ENCODE measurements around the gene UPF2. TPM values are rescaled to one million over a fixed set of nuclear protein-coding genes. Genes with fewer than 3 reads are reported as not detected.
A peak's percentile ranks its signal among the peaks of the same experiment; 100 is the strongest.

Gene UPF2
- total RNA-seq, 6 donors from 2014 or later: 16.0 to 44.0 (median 17.3) TPM

GRCh38 chr10:12042409-12042796, 206 bp downstream of the UPF2 start:
- H3K27ac ChIP-seq: peak overlapping the region; percentile 93 to 100 (median 96)
- H3K9me3 ChIP-seq: no peaks in the 10 kb centered on the region
- H3K4me1 ChIP-seq: peaks cover 8 to 23% (median 13%) of the 10 kb centered on the region in 4 donors
- ATAC-seq (ENCODE audit: low FRiP score in 2 of 2): peak; percentile 23 to 60
- DNase-seq: peak in 1 of 2 donors; percentile 90
- 0% methylated on average over 6 to 15 of the region's 31 CpGs for WGBS, 2 donors
- no peaks in the 10 kb centered on the region for H3K36me3 ChIP-seq
- H3K4me3 ChIP-seq: peak overlapping the region; percentile 84 to 100 (median 98)
- TF ChIP-seq POLR2A (IDR thresholded peaks at IDR 0.05) (peak in 3 of 4 donors; percentile 6 to 67 (median 41)), EP300 (IDR thresholded peaks at IDR 0.05) (no peak)
- H3K27me3 ChIP-seq: no peaks in the 10 kb centered on the region

- no peak for TF ChIP-seq CTCF (IDR thresholded peaks at IDR 0.05)
- TF ChIP-seq POLR2AphosphoS5 (IDR thresholded peaks at IDR 0.05): no peak
- TF ChIP-seq EP300 (IDR thresholded peaks at IDR 0.05): no peak
- TF ChIP-seq POLR2A (IDR thresholded peaks at IDR 0.05): no peak
- Histone ChIP-seq H3K27me3 (no peaks in the 10 kb centered on the region), H3K9me3 (no peaks in the 10 kb centered on the region), H3K4me1 (peaks cover 8 to 23% (median 13%) of the 10 kb centered on the region in 4 donors), H3K27ac (peak overlapping the region; percentile 93 to 100 (median 96)), H3K36me3 (no peaks in the 10 kb centered on the region), H3K4me3 (peak overlapping the region; percentile 84 to 100 (median 98))
- 1% methylated on average over 26 of the region's 26 CpGs for WGBS, 2 donors
- ATAC-seq (ENCODE audit: low FRiP score in 2 of 2) (no peak), DNase-seq (peak in 1 of 2 donors; percentile 35)
Observed at GRCh38 chr10:12041766-12042408, 722 bp downstream of the UPF2 start.

GRCh38 chr10:12036073-12036655, 6.4 kb downstream of the UPF2 start:
- no peak overlapping the region for H3K27ac ChIP-seq
- no peak overlapping the region for H3K4me3 ChIP-seq
- peaks cover 0 to 39% (median 13%) of the 10 kb centered on the region in 4 donors for H3K36me3 ChIP-seq
- 76 to 88% methylated on average over 3 of the region's 3 CpGs for WGBS, 2 donors
- DNase-seq: no peak
- H3K9me3 ChIP-seq: no peaks in the 10 kb centered on the region
- TF ChIP-seq POLR2A (IDR thresholded peaks at IDR 0.05): no peak
- TF ChIP-seq POLR2AphosphoS5 (IDR thresholded peaks at IDR 0.05): no peak
- TF ChIP-seq CTCF (IDR thresholded peaks at IDR 0.05): no peak
- TF ChIP-seq EP300 (IDR thresholded peaks at IDR 0.05): no peak
- no peaks in the 10 kb centered on the region for H3K27me3 ChIP-seq
- ATAC-seq (ENCODE audit: low FRiP score in 2 of 2): no peak
- H3K4me1 ChIP-seq: peaks cover under 1 to 18% (median 6%) of the 10 kb centered on the region in 4 donors

GRCh38 chr10:12031404-12031803, 11.2 kb downstream of the UPF2 start:
- no peaks in the 10 kb centered on the region for H3K27me3 ChIP-seq
- TF ChIP-seq CTCF (IDR thresholded peaks at IDR 0.05) (no peak), POLR2AphosphoS5 (IDR thresholded peaks at IDR 0.05) (no peak), EP300 (IDR thresholded peaks at IDR 0.05) (no peak), POLR2A (IDR thresholded peaks at IDR 0.05) (no peak)
- H3K27ac ChIP-seq: no peak overlapping the region
- peaks cover 10 to 61% (median 24%) of the 10 kb centered on the region in 4 donors for H3K36me3 ChIP-seq
- no peaks in the 10 kb centered on the region for H3K9me3 ChIP-seq
- no peak for DNase-seq
- no peak overlapping the region for H3K4me3 ChIP-seq
- WGBS, 2 donors: 87 to 92% methylated on average over 4 of the region's 4 CpGs
- H3K4me1 ChIP-seq: peaks cover 0 to 5% (median 0%) of the 10 kb centered on the region in 4 donors
- ATAC-seq (ENCODE audit: low FRiP score in 2 of 2): no peak

GRCh38 chr10:12027539-12027938, 15.1 kb downstream of the UPF2 start:
- Histone ChIP-seq H3K9me3 (no peaks in the 10 kb centered on the region), H3K27ac (no peak overlapping the region), H3K36me3 (peaks cover 4 to 44% (median 19%) of the 10 kb centered on the region in 4 donors), H3K4me3 (no peak overlapping the region), H3K27me3 (no peaks in the 10 kb centered on the region), H3K4me1 (peaks cover 0 to 4% (median 0%) of the 10 kb centered on the region in 4 donors)
- no peak for ATAC-seq (ENCODE audit: low FRiP score in 2 of 2)
- DNase-seq: no peak
- 94 to 96% methylated on average over 2 of the region's 2 CpGs for WGBS, 2 donors
- TF ChIP-seq CTCF (IDR thresholded peaks at IDR 0.05) (no peak), EP300 (IDR thresholded peaks at IDR 0.05) (no peak), POLR2A (IDR thresholded peaks at IDR 0.05) (no peak), POLR2AphosphoS5 (IDR thresholded peaks at IDR 0.05) (no peak)
